KOPT-K1 (cell line): ENCODE results near the gene SAMD1.

Experiments used
- H3K27ac ChIP-seq: fragments of 200-600 bp; sonication (generic); 2 replicates; pipeline ENCODE4 v1.5.1; 2016; ENCODE audit warnings: antibody characterized with exemption, mild to moderate bottlenecking, low read depth, low read length; ENCODE audit not compliant: poor library complexity, severe bottlenecking
- H3K36me3 ChIP-seq: fragments of 200-600 bp; sonication (generic); 2 replicates; pipeline ENCODE4 v1.5.1; 2017; ENCODE audit warnings: antibody characterized with exemption, mild to moderate bottlenecking, low read length, moderate library complexity; ENCODE audit not compliant: insufficient read depth
- H3K9me3 ChIP-seq: fragments of 200-600 bp; sonication (generic); 2 replicates; pipeline ENCODE4 v1.5.1; 2017; ENCODE audit warnings: antibody characterized with exemption, low read length, mild to moderate bottlenecking; ENCODE audit not compliant: insufficient read depth, poor library complexity, severe bottlenecking

SAMD1 gene

GRCh38 chr19:14090509-14091080 lies at the start of gene SAMD1:
SAMD1 (minus strand) TSS chr19:14090751.
- Histone ChIP-seq H3K9me3 (peaks cover 11% of the 10 kb centered on the region), H3K27ac (peak within 1 kb of the TSS; percentile 74), H3K36me3 (peaks cover 16% of the 10 kb centered on the region)

- Histone ChIP-seq H3K9me3 (no peaks in the 10 kb centered on the region), H3K27ac (no peak overlapping the region), H3K36me3 (peaks cover 3% of the 10 kb centered on the region; the same call in 1 of the 2 replicates)
Observed at GRCh38 chr19:14139944-14140343, 49.4 kb upstream of the SAMD1 start.

GRCh38 chr19:14138576-14139265 lies 48.2 kb upstream of the SAMD1 start:
- H3K36me3 ChIP-seq: peaks cover 12% of the 10 kb centered on the region
- no peak overlapping the region for H3K27ac ChIP-seq
- H3K9me3 ChIP-seq: no peaks in the 10 kb centered on the region

GRCh38 chr19:14136509-14137281 lies 46.1 kb upstream of the SAMD1 start, which contains the start of gene ASF1B:
ASF1B (minus strand) TSS chr19:14136589; CDS start chr19:14136456, 133 bp downstream.
- Histone ChIP-seq H3K36me3 (peaks cover 28% of the 10 kb centered on the region), H3K27ac (peak within 1 kb of the TSS; percentile 85), H3K9me3 (no peaks in the 10 kb centered on the region)

- H3K36me3 ChIP-seq: peaks cover 32% of the 10 kb centered on the region
- H3K27ac ChIP-seq: peak overlapping the region; percentile 85
- H3K9me3 ChIP-seq: no peaks in the 10 kb centered on the region
Observed at GRCh38 chr19:14135985-14136508, 45.5 kb upstream of the SAMD1 start.

GRCh38 chr19:14135355-14135754 lies 44.8 kb upstream of the SAMD1 start:
- Histone ChIP-seq H3K9me3 (no peaks in the 10 kb centered on the region), H3K27ac (peak overlapping the region; percentile 85), H3K36me3 (peaks cover 32% of the 10 kb centered on the region)

- Histone ChIP-seq H3K36me3 (peaks cover 85% of the 10 kb centered on the region), H3K9me3 (no peaks in the 10 kb centered on the region), H3K27ac (no peak overlapping the region)
Observed at GRCh38 chr19:14127929-14128509, 37.5 kb upstream of the SAMD1 start.

GRCh38 chr19:14127176-14127575 lies 36.6 kb upstream of the SAMD1 start:
- H3K9me3 ChIP-seq: no peaks in the 10 kb centered on the region
- no peak overlapping the region for H3K27ac ChIP-seq
- peaks cover 87% of the 10 kb centered on the region for H3K36me3 ChIP-seq

- H3K36me3 ChIP-seq: peaks cover 81% of the 10 kb centered on the region
- H3K9me3 ChIP-seq: no peaks in the 10 kb centered on the region
- H3K27ac ChIP-seq: no peak overlapping the region
Observed at GRCh38 chr19:14122924-14123323, 32.4 kb upstream of the SAMD1 start.

- H3K27ac ChIP-seq: no peak overlapping the region
- H3K9me3 ChIP-seq: no peaks in the 10 kb centered on the region
- H3K36me3 ChIP-seq: peaks cover 57% of the 10 kb centered on the region
Observed at GRCh38 chr19:14120497-14120780, 29.9 kb upstream of the SAMD1 start.

- Histone ChIP-seq H3K9me3 (no peaks in the 10 kb centered on the region), H3K27ac (no peak overlapping the region), H3K36me3 (peaks cover 51% of the 10 kb centered on the region)
Observed at GRCh38 chr19:14119644-14120496, 29.3 kb upstream of the SAMD1 start.

GRCh38 chr19:14119146-14119545 lies 28.6 kb upstream of the SAMD1 start:
- Histone ChIP-seq H3K27ac (no peak overlapping the region), H3K9me3 (no peaks in the 10 kb centered on the region), H3K36me3 (peaks cover 44% of the 10 kb centered on the region)

- Histone ChIP-seq H3K9me3 (no peaks in the 10 kb centered on the region), H3K36me3 (peaks cover 36% of the 10 kb centered on the region), H3K27ac (peak overlapping the region; percentile 40)
Observed at GRCh38 chr19:14118165-14119051, 27.9 kb upstream of the SAMD1 start.
